B cell (primary cell): ENCODE results near the gene IL20RA. TPM values are rescaled to one million over a fixed set of nuclear protein-coding genes. Genes with fewer than 3 reads are reported as not detected.

Experiments used
- ATAC-seq: fragments of 200-7000 bp; cut with Tn5 transposase; one replicate; pipeline ENCODE4 v1.10.0; 2021; ENCODE audit warnings: low read depth, mild to moderate bottlenecking, moderate number of reproducible peaks, moderate library complexity
- CTCF ChIA-PET: fragments of 350-600 bp; sonication (Branson Sonifier 250); formaldehyde crosslinking; loops from one replicate; lab custom pipeline; 2021; ENCODE audit warnings: antibody characterized with exemption, inconsistent platforms; lab: Charles Lee
- POLR2A ChIA-PET: fragments of 350-600 bp; sonication (Branson Sonifier 250); formaldehyde crosslinking; loops from one replicate; lab custom pipeline; 2021; ENCODE audit warnings: antibody characterized with exemption; lab: Charles Lee
- DNase-seq: peaks from one replicate; pipeline ENCODE4 v3.0.0; 2013
- H2AFZ ChIP-seq: 2 replicates; pipeline ENCODE4 v1.6.1; 2012; ENCODE audit warnings: mild to moderate bottlenecking, low read depth, low read length; ENCODE audit not compliant: insufficient read depth, poor library complexity, severe bottlenecking
- H3K27ac ChIP-seq, 2 donors: 1 replicate in 1 of 2; 2 replicates in 1 of 2; pipeline ENCODE4 v1.5.1; 2012 to 2013; ENCODE audit warnings: low read length in 2 of 2, mild to moderate bottlenecking in 2 of 2, moderate library complexity in 1 of 2
- H3K27me3 ChIP-seq, 4 experiments: fragments of 200-600 bp in 1 of 4; sonication (generic) in 1 of 4; replicated peaks in 1 of 4; 1 replicate in 2 of 4; 2 replicates in 2 of 4; pipeline versions ENCODE4 v1.6.1 to v1.7.0; 2013 to 2016; ENCODE audit warnings: low read length in 3 of 4, mild to moderate bottlenecking in 2 of 4, mixed read lengths in 1 of 4, moderate library complexity in 1 of 4; ENCODE audit not compliant: insufficient read depth in 4 of 4, control insufficient read depth in 3 of 4; ENCODE audit errors: control extremely low read depth in 1 of 4
- H3K36me3 ChIP-seq, 2 experiments: replicated peaks in 1 of 2; 1 replicate in 1 of 2; 2 replicates in 1 of 2; pipeline versions ENCODE4 v1.6.1 to v1.7.1; 2013; ENCODE audit warnings: low read length in 1 of 2; ENCODE audit not compliant: insufficient read depth in 2 of 2, control insufficient read depth in 1 of 2; ENCODE audit errors: control extremely low read depth in 1 of 2, extremely low read depth in 1 of 2
- H3K4me1 ChIP-seq, 2 donors: fragments of 200-600 bp in 1 of 2; sonication (generic) in 1 of 2; 1 replicate in 1 of 2; 2 replicates in 1 of 2; pipeline versions ENCODE4 v1.5.1 to v1.6.1; 2013 to 2017; ENCODE audit warnings: low read length in 2 of 2; ENCODE audit not compliant: control insufficient read depth in 2 of 2, insufficient read depth in 2 of 2
- H3K4me2 ChIP-seq: replicated peaks from 2 replicates; pipeline ENCODE3; 2012; ENCODE audit warnings: mild to moderate bottlenecking, low read depth, low read length; ENCODE audit not compliant: poor library complexity, severe bottlenecking
- H3K4me3 ChIP-seq, 5 experiments: fragments of 200-600 bp in 1 of 5; sonication (generic) in 1 of 5; 1 replicate in 3 of 5; 2 replicates in 2 of 5; pipeline versions ENCODE4 v1.5.1 to v1.7.0; 2011 to 2016; ENCODE audit warnings: low read length in 4 of 5, mild to moderate bottlenecking in 4 of 5, low read depth in 2 of 5, control low read depth in 1 of 5, moderate library complexity in 1 of 5; ENCODE audit not compliant: insufficient read depth in 1 of 5; ENCODE audit errors: control extremely low read depth in 1 of 5, extremely low read depth in 1 of 5
- H3K79me2 ChIP-seq: fragments of 200-600 bp; sonication (generic); one replicate; pipeline ENCODE4 v1.6.0; 2016; ENCODE audit warnings: low read length; ENCODE audit not compliant: control insufficient read depth, insufficient read depth
- H3K9ac ChIP-seq: fragments of 200-600 bp; sonication (generic); 2 replicates; pipeline ENCODE4 v1.6.1; 2017; ENCODE audit warnings: mild to moderate bottlenecking, low read length, moderate library complexity
- H3K9me3 ChIP-seq, 3 donors: one replicate each; pipeline versions ENCODE4 v1.6.1 to v1.7.1; 2013; ENCODE audit warnings: low read length in 2 of 3; ENCODE audit not compliant: control insufficient read depth in 2 of 3, insufficient read depth in 1 of 3; ENCODE audit errors: control extremely low read depth in 1 of 3
- H4K20me1 ChIP-seq: 2 replicates; pipeline ENCODE4 v1.6.0; 2012; ENCODE audit warnings: mild to moderate bottlenecking, low read length; ENCODE audit not compliant: insufficient read depth, control insufficient read depth, poor library complexity, severe bottlenecking
- H3K27ac Mint-ChIP-seq: one replicate; pipeline ENCODE4 v1.8.0; 2021; ENCODE audit warnings: mixed read lengths
- H3K27me3 Mint-ChIP-seq: one replicate; pipeline ENCODE4 v1.8.0; 2021; ENCODE audit warnings: mixed read lengths
- H3K4me1 Mint-ChIP-seq: one replicate; pipeline ENCODE4 v1.8.0; 2021; ENCODE audit warnings: mixed read lengths
- H3K4me3 Mint-ChIP-seq: one replicate; pipeline ENCODE4 v1.8.0; 2021; ENCODE audit warnings: mixed read lengths
- H3K9me3 Mint-ChIP-seq: one replicate; pipeline ENCODE4 v1.8.0; 2022; ENCODE audit warnings: mixed read lengths; ENCODE audit not compliant: insufficient read depth
- CTCF ChIP-seq: fragments of 200-600 bp; IDR thresholded peaks from one replicate; pipeline ENCODE4 v1.8.0; 2022; ENCODE audit warnings: antibody characterized with exemption, mild to moderate bottlenecking
- EZH2 ChIP-seq: IDR thresholded peaks from 2 replicates; pipeline ENCODE4 v1.6.1; 2012; ENCODE audit warnings: borderline replicate concordance, low read depth, mild to moderate bottlenecking, moderate library complexity, low read length; ENCODE audit not compliant: insufficient read depth, poor library complexity, severe bottlenecking
- WGBS: methylation state at CpG from one replicate; pipeline ENCODE4 v1.1.5; 2013; ENCODE audit warnings: missing lambda C conversion rate; ENCODE audit not compliant: insufficient coverage; 5-methylcytosine and 5-hydroxymethylcytosine counted together
- intact Hi-C: fragments of 100-400 bp; cut with micrococcal nuclease; formaldehyde crosslinking; loops from one replicate; pipeline ENCODE4 v1.10.0; 2022
- polyA plus RNA-seq: library from polyadenylated mRNA; depleted of rRNA; stranded (reverse); fragments of >200 nt; gene quantifications from 2 replicates; pipeline ENCODE4 v1.2.3, GENCODE V29; 2012
- total RNA-seq, 2 donors: library from RNA; stranded (reverse); fragments of 120-200 nt in 1 of 2; gene quantifications; 1 replicate in 1 of 2; 2 replicates in 1 of 2; pipeline versions ENCODE4 v1.2.3 to v1.2.4, GENCODE V29; 2013 to 2022

The IL20RA gene
- total and polyA plus RNA-seq, 2 donors (not counting 1 experiment from before 2014, with no cell fraction given): not detected

DNA sequence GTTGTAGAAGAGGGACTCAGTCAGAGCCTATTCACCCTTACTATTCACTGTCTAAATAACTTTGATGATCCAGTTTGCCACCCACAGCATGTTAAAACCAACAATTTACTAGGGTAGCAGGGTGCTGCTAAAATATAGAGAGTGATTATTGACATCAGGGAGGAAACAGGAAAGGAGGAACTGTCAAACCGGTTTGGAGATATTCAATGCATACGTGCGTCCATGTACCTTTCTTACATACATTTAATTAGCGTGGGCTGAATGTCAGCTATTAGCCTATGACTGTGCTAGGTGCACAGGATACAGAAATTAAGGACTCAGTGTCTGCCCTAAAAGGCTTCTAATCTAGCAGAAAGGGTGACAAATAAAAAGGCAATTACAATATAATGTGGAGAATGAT lies 57.2 kb downstream of the IL20RA start:
- no peak for DNase-seq

GRCh38 chr6:136985502-136985901 lies 59.3 kb downstream of the IL20RA start:
- TF ChIP-seq CTCF (no peak), EZH2 (no peak)
- Mint-ChIP-seq H3K9me3 (no peaks in the 10 kb centered on the region), H3K4me3 (no peak overlapping the region), H3K27ac (no peak overlapping the region), H3K27me3 (peaks cover 54% of the 10 kb centered on the region), H3K4me1 (peaks cover 4% of the 10 kb centered on the region)
- Histone ChIP-seq H3K9me3 (peaks cover 0 to 11% (median 0%) of the 10 kb centered on the region in 3 donors), H3K27me3 (peaks cover 0 to 23% (median 22%) of the 10 kb centered on the region in 4 experiments), H3K36me3 (no peaks in the 10 kb centered on the region), H3K79me2 (no peaks in the 10 kb centered on the region), H3K9ac (no peak overlapping the region), H2AFZ (no peak overlapping the region), H3K4me2 (no peak overlapping the region), H3K4me3 (no peak overlapping the region), H4K20me1 (no peaks in the 10 kb centered on the region), H3K4me1 (peaks cover 7 to 11% of the 10 kb centered on the region in 2 donors), H3K27ac (no peak overlapping the region)
- ATAC-seq (no peak), DNase-seq (no peak)
- 100% methylated on average over 1 of the region's 5 CpGs for WGBS
- ChIA-PET POLR2A (no interaction called here), CTCF (no interaction called here)
- intact Hi-C loops: no loop called here

More for the DNA sequence above, 57.2 kb downstream of the IL20RA start:
- Mint-ChIP-seq H3K27ac (no peak overlapping the region), H3K4me3 (no peak overlapping the region), H3K9me3 (no peaks in the 10 kb centered on the region), H3K4me1 (peaks cover 7% of the 10 kb centered on the region), H3K27me3 (peaks cover 65% of the 10 kb centered on the region)
- WGBS: no CpG with 5 or more reads among the region's 4 CpGs
- Histone ChIP-seq H2AFZ (no peak overlapping the region), H3K27me3 (peaks cover 0 to 31% (median 28%) of the 10 kb centered on the region in 4 experiments), H3K9ac (no peak overlapping the region), H4K20me1 (no peaks in the 10 kb centered on the region), H3K36me3 (no peaks in the 10 kb centered on the region), H3K9me3 (peaks cover 0 to 11% (median 0%) of the 10 kb centered on the region in 3 donors), H3K4me2 (no peak overlapping the region), H3K79me2 (no peaks in the 10 kb centered on the region), H3K4me1 (peaks cover 7 to 11% of the 10 kb centered on the region in 2 donors), H3K4me3 (no peak overlapping the region), H3K27ac (no peak overlapping the region)
- no peak for ATAC-seq
- intact Hi-C loops: no loop called here
- ChIA-PET POLR2A (no interaction called here), CTCF (no interaction called here)
- no peak for TF ChIP-seq EZH2
- TF ChIP-seq CTCF: no peak
